ENCODE data around the gene MORN1.

DNA sequence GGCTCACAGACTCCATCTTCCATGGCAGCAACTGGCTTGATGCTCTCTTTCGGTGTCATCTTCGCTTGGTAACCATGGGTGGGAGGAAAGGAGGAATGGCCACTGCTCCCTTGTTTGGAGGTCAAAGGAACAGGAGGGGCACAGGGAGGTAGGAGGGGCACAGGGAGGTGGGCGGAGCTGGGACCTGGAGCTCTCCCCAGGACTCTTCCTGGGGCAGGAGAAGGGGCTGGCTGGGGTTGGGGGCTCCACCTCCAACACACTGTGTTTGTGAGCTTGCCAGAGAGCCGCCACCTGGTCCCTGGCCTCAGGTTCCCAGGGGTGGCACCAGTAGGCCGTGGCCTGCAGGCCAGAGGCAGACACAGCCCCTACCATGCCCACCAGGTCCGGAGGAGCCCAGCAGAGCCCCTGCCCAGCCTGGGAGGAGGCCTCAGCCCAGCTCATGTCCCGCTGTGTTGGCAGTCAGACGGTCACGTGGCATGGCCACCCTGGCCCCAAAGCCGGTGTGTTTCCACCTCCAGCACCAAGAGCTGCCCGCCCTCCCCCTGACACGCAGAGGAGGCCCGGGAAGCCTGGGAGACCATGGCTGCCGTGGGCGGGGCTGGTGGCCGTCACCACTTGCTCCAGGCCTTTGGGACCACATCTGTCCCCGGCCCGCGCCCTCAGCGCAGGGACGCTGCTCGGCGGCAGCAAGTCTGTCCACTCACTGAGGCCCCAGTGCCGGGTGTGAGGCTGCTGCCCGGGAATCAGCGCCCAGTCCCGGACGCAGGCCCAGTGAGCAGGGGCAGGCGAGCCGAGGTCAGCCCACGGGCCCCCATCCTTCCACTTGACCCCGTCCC is 73.9 kb downstream of the MORN1 start:
- TF ChIP-seq, protein P1, sequence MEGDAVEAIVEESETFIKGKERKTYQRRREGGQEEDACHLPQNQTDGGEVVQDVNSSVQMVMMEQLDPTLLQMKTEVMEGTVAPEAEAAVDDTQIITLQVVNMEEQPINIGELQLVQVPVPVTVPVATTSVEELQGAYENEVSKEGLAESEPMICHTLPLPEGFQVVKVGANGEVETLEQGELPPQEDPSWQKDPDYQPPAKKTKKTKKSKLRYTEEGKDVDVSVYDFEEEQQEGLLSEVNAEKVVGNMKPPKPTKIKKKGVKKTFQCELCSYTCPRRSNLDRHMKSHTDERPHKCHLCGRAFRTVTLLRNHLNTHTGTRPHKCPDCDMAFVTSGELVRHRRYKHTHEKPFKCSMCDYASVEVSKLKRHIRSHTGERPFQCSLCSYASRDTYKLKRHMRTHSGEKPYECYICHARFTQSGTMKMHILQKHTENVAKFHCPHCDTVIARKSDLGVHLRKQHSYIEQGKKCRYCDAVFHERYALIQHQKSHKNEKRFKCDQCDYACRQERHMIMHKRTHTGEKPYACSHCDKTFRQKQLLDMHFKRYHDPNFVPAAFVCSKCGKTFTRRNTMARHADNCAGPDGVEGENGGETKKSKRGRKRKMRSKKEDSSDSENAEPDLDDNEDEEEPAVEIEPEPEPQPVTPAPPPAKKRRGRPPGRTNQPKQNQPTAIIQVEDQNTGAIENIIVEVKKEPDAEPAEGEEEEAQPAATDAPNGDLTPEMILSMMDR (IDR thresholded peaks at IDR 0.05) = no peak
- no peak for TF ChIP-seq POLR2AphosphoS5 (IDR thresholded peaks at IDR 0.05; ENCODE audit: low read depth, low read length)
- TF ChIP-seq SIN3A (IDR thresholded peaks at IDR 0.05; ENCODE audit: borderline replicate concordance, low read depth, low read length) = no peak
- TF ChIP-seq SMC3 (IDR thresholded peaks at IDR 0.05; ENCODE audit: low read depth, low read length) = no peak
- no peak for TF ChIP-seq EZH2phosphoT487 (IDR thresholded peaks at IDR 0.05; ENCODE audit: borderline replicate concordance, low read depth)
- TF ChIP-seq, protein P2, sequence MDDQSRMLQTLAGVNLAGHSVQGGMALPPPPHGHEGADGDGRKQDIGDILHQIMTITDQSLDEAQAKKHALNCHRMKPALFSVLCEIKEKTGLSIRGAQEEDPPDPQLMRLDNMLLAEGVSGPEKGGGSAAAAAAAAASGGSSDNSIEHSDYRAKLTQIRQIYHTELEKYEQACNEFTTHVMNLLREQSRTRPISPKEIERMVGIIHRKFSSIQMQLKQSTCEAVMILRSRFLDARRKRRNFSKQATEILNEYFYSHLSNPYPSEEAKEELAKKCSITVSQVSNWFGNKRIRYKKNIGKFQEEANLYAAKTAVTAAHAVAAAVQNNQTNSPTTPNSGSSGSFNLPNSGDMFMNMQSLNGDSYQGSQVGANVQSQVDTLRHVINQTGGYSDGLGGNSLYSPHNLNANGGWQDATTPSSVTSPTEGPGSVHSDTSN (IDR thresholded peaks at IDR 0.05) = no peak
- TF ChIP-seq TEAD4 (IDR thresholded peaks at IDR 0.05; ENCODE audit: borderline replicate concordance, insufficient read depth) = no peak
- TF ChIP-seq YY1 (IDR thresholded peaks at IDR 0.05; ENCODE audit: low read depth) = no peak
- TF ChIP-seq FOXM1 (IDR thresholded peaks at IDR 0.05; ENCODE audit: low read depth) = no peak
- TF ChIP-seq, protein P3, sequence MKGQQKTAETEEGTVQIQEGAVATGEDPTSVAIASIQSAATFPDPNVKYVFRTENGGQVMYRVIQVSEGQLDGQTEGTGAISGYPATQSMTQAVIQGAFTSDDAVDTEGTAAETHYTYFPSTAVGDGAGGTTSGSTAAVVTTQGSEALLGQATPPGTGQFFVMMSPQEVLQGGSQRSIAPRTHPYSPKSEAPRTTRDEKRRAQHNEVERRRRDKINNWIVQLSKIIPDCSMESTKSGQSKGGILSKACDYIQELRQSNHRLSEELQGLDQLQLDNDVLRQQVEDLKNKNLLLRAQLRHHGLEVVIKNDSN (IDR thresholded peaks at IDR 0.05; ENCODE audit: borderline replicate concordance, low read depth) = no peak
- TF ChIP-seq FOSL2 (IDR thresholded peaks at IDR 0.05; ENCODE audit: borderline replicate concordance, low read depth) = no peak

Measured in SK-N-SH (cell line).